ENCODE data around the gene GOLGA6L10. TPM values are rescaled to one million over a fixed set of nuclear protein-coding genes. Genes with fewer than 3 reads are reported as not detected.
A peak's percentile ranks its signal among the peaks of the same experiment; 100 is the strongest.
"Not testable (repeated sequence)": the region's sequence is repeated elsewhere in the genome, so short reads cannot be mapped to it uniquely, and the experiment has no call there.

Gene GOLGA6L10
- total and polyA plus RNA-seq, 9 of the 15 experiments (the other 6 are each of a cell fraction or from before 2014, with no cell fraction given): 0.32 to 7.1 (median 2.0) TPM

- H3K4me3 ChIP-seq; FAIRE-seq; DNase-seq (ENCODE audit: extremely low read depth in 1 of 4, low spot score in 3 of 4); H3K27me3 ChIP-seq (ENCODE audit: control insufficient read depth in 2 of 2, insufficient read depth in 2 of 2, low read length in 2 of 2); H2AFZ ChIP-seq (ENCODE audit: low read depth, low read length); H4K20me1 ChIP-seq (replicated peaks; ENCODE audit: control insufficient read depth, insufficient read depth, low read length); H3K79me2 ChIP-seq (ENCODE audit: control insufficient read depth, insufficient read depth, low read length); in situ Hi-C loops (cut with MboI); H3K9me3 ChIP-seq (replicated peaks; ENCODE audit: control insufficient read depth, insufficient read depth, low read depth, low read length); H3K27ac ChIP-seq (ENCODE audit: extremely low read depth, low read depth, low read length); H3K9me1 ChIP-seq (ENCODE audit: control insufficient read depth, insufficient read depth, low read length); POLR2A ChIA-PET; H3K4me1 ChIP-seq (replicated peaks in 1 of 2; ENCODE audit: control insufficient read depth in 2 of 2, insufficient read depth in 2 of 2, low read length in 2 of 2); intact Hi-C loops (cut with micrococcal nuclease); H3K36me3 ChIP-seq (ENCODE audit: control insufficient read depth, insufficient read depth, low read length); H3K4me2 ChIP-seq (ENCODE audit: insufficient read depth, low read length); H3K9ac ChIP-seq (ENCODE audit: insufficient read depth in 1 of 2, low read depth in 2 of 2, low read length in 2 of 2); CTCF ChIA-PET (ENCODE audit: low intra/inter-chr PET ratio): not testable (repeated sequence)
- WGBS (ENCODE audit: insufficient coverage, low coverage, missing lambda C conversion rate): 0% methylated on average over 1 of the region's 6 CpGs
- TSS peak; percentile 1 for BruUV-seq (replicated peaks)
- peak in 1 of 3 experiments; percentile 15; a peak in 1 of 6 replicates for TF ChIP-seq CTCF (IDR thresholded peaks at IDR 0.05 in 2 of 3, conservative IDR thresholded peaks at IDR 0.05 in 1 of 3; ENCODE audit: insufficient read depth in 2 of 3, low read depth in 1 of 3, low read length in 3 of 3)
- peak; percentile 96 for ATAC-seq
Observed at GRCh38 chr15:82365692-82366323, 16.5 kb upstream of the GOLGA6L10 start.

- H3K27ac ChIP-seq (ENCODE audit: extremely low read depth, low read depth, low read length); H3K79me2 ChIP-seq (ENCODE audit: control insufficient read depth, insufficient read depth, low read length); H3K36me3 ChIP-seq (ENCODE audit: control insufficient read depth, insufficient read depth, low read length); DNase-seq (ENCODE audit: extremely low read depth in 1 of 4, low spot score in 3 of 4); ATAC-seq; H3K27me3 ChIP-seq (ENCODE audit: control insufficient read depth in 2 of 2, insufficient read depth in 2 of 2, low read length in 2 of 2); H3K4me2 ChIP-seq (ENCODE audit: insufficient read depth, low read length); H3K4me3 ChIP-seq; intact Hi-C loops (cut with micrococcal nuclease); POLR2A ChIA-PET; H4K20me1 ChIP-seq (replicated peaks; ENCODE audit: control insufficient read depth, insufficient read depth, low read length); H3K9me1 ChIP-seq (ENCODE audit: control insufficient read depth, insufficient read depth, low read length); H3K9ac ChIP-seq (ENCODE audit: insufficient read depth in 1 of 2, low read depth in 2 of 2, low read length in 2 of 2); FAIRE-seq; H3K9me3 ChIP-seq (replicated peaks; ENCODE audit: control insufficient read depth, insufficient read depth, low read depth, low read length); CTCF ChIA-PET (ENCODE audit: low intra/inter-chr PET ratio); in situ Hi-C loops (cut with MboI); H2AFZ ChIP-seq (ENCODE audit: low read depth, low read length); H3K4me1 ChIP-seq (replicated peaks in 1 of 2; ENCODE audit: control insufficient read depth in 2 of 2, insufficient read depth in 2 of 2, low read length in 2 of 2); BruUV-seq (replicated peaks): not testable (repeated sequence)
- WGBS (ENCODE audit: insufficient coverage, low coverage, missing lambda C conversion rate): 100% methylated on average over 1 of the region's 3 CpGs
Observed at GRCh38 chr15:82364548-82364947, 15.3 kb upstream of the GOLGA6L10 start.

- H3K9ac ChIP-seq (ENCODE audit: insufficient read depth in 1 of 2, low read depth in 2 of 2, low read length in 2 of 2); H3K27ac ChIP-seq (ENCODE audit: extremely low read depth, low read depth, low read length); intact Hi-C loops (cut with micrococcal nuclease); FAIRE-seq; H2AFZ ChIP-seq (ENCODE audit: low read depth, low read length); H3K9me1 ChIP-seq (ENCODE audit: control insufficient read depth, insufficient read depth, low read length); DNase-seq (ENCODE audit: extremely low read depth in 1 of 4, low spot score in 3 of 4); H3K4me3 ChIP-seq; H3K4me2 ChIP-seq (ENCODE audit: insufficient read depth, low read length); H3K27me3 ChIP-seq (ENCODE audit: control insufficient read depth in 2 of 2, insufficient read depth in 2 of 2, low read length in 2 of 2); BruUV-seq (replicated peaks); CTCF ChIA-PET (ENCODE audit: low intra/inter-chr PET ratio); H3K36me3 ChIP-seq (ENCODE audit: control insufficient read depth, insufficient read depth, low read length); POLR2A ChIA-PET; H3K9me3 ChIP-seq (replicated peaks; ENCODE audit: control insufficient read depth, insufficient read depth, low read depth, low read length); H3K79me2 ChIP-seq (ENCODE audit: control insufficient read depth, insufficient read depth, low read length); in situ Hi-C loops (cut with MboI); H3K4me1 ChIP-seq (replicated peaks in 1 of 2; ENCODE audit: control insufficient read depth in 2 of 2, insufficient read depth in 2 of 2, low read length in 2 of 2); H4K20me1 ChIP-seq (replicated peaks; ENCODE audit: control insufficient read depth, insufficient read depth, low read length): not testable (repeated sequence)
- whole genome bisulfite sequencing (ENCODE audit: insufficient coverage, low coverage, missing lambda C conversion rate): no CpG with 5 or more reads among the region's 3 CpGs
- ATAC-seq: peak; percentile 73
Observed at GRCh38 chr15:82362790-82363189, 13.5 kb upstream of the GOLGA6L10 start.

All from K562 (cell line).